ENCODE measurements around the gene CLUH. TPM values are rescaled to one million over a fixed set of nuclear protein-coding genes. Genes with fewer than 3 reads are reported as not detected.

CLUH gene
- polyA plus RNA-seq, 1 of the 3 experiments (the other 2 are of a cell fraction), result 32.2 TPM

- no peak overlapping the region for H3K4me3 ChIP-seq (ENCODE audit: low read depth in 2 of 2, low read length in 1 of 2)
- POLR2A ChIA-PET, result no interaction called here
These were observed 66.6 kb downstream of the CLUH start for GRCh38 chr17:2644971-2645370.

More at GRCh38 chr17:2644971-2645370, 66.6 kb downstream of the CLUH start:
- Histone ChIP-seq H3K9ac (no peak overlapping the region), H3K27ac (ENCODE audit: low read depth in 2 of 2, low read length in 1 of 2) (no peak overlapping the region), H3K9me2 (no peaks in the 10 kb centered on the region), H3K79me2 (ENCODE audit: insufficient read depth) (peaks cover 98% of the 10 kb centered on the region), H3K36me3 (replicated peaks in 1 of 2; ENCODE audit: control insufficient read depth in 1 of 2, insufficient read depth in 2 of 2, low read length in 1 of 2) (peaks cover 11 to 61% of the 10 kb centered on the region in 2 experiments), H2AFZ (ENCODE audit: low read depth) (no peak overlapping the region), H4K20me1 (ENCODE audit: insufficient read depth) (peaks cover 75% of the 10 kb centered on the region), H3K4me2 (no peak overlapping the region), H3K27me3 (ENCODE audit: insufficient read depth) (no peaks in the 10 kb centered on the region), H3K4me1 (ENCODE audit: control insufficient read depth in 1 of 2, insufficient read depth in 2 of 2, low read depth in 1 of 2, low read length in 1 of 2) (no peaks in the 10 kb centered on the region), H3K9me3 (no peaks in the 10 kb centered on the region), H3F3A (replicated peaks; ENCODE audit: insufficient read depth) (peaks cover 23% of the 10 kb centered on the region)
- WGBS (ENCODE audit: low lambda C conversion rate), result 81% methylated on average over 6 of the region's 6 CpGs
- TF ChIP-seq RCOR1 (IDR thresholded peaks at IDR 0.05; ENCODE audit: low read length) (no peak), RAD21 (IDR thresholded peaks at IDR 0.05; ENCODE audit: low read length) (no peak), FOXM1 (IDR thresholded peaks at IDR 0.05; ENCODE audit: low read depth) (no peak), FOSL2 (IDR thresholded peaks at IDR 0.05; ENCODE audit: borderline replicate concordance, low read depth) (no peak), ZBTB33 (IDR thresholded peaks at IDR 0.05; ENCODE audit: borderline replicate concordance, low read depth) (no peak), MEF2A (IDR thresholded peaks at IDR 0.05; ENCODE audit: borderline replicate concordance, low read depth) (no peak), EP300 (IDR thresholded peaks at IDR 0.05; ENCODE audit: borderline replicate concordance in 1 of 2, low read depth in 1 of 2, low read length in 1 of 2) (no peak), RFX5 (IDR thresholded peaks at IDR 0.05; ENCODE audit: low read length) (no peak), PBX3 (IDR thresholded peaks at IDR 0.05) (no peak), POLR2AphosphoS5 (IDR thresholded peaks at IDR 0.05; ENCODE audit: low read depth, low read length) (no peak), CHD2 (IDR thresholded peaks at IDR 0.05; ENCODE audit: low read length, partially characterized antibody) (no peak), EZH2phosphoT487 (IDR thresholded peaks at IDR 0.05; ENCODE audit: borderline replicate concordance, low read depth) (no peak), NFIC (IDR thresholded peaks at IDR 0.05; ENCODE audit: borderline replicate concordance) (no peak), GABPA (IDR thresholded peaks at IDR 0.05; ENCODE audit: low read depth) (no peak), YY1 (IDR thresholded peaks at IDR 0.05; ENCODE audit: low read depth) (no peak), TEAD4 (IDR thresholded peaks at IDR 0.05; ENCODE audit: borderline replicate concordance, insufficient read depth) (no peak), TAF1 (IDR thresholded peaks at IDR 0.05; ENCODE audit: borderline replicate concordance, low read depth, low read length) (no peak), GATA2 (CRISPR knock-in tag; IDR thresholded peaks at IDR 0.05) (no peak)
- no peak for DNase-seq
- CTCF ChIA-PET, result no interaction called here

Small RNAs within 50 kb of the gene (small RNA-seq; reads per million reads assigned to genes)
- gene MIR1253 (0 reads per million in 7 experiments), gene MIR6776 (0 to 0.39 (median 0) reads per million in 7 experiments), gene RN7SL608P (0 reads per million in 7 experiments), gene hsa-mir-1253 (0 reads per million in 7 experiments)

Other genes starting within 250 kb of the CLUH start
- 8.1 and 10.3 TPM in 2 replicates for gene METTL16, start 199.9 kb downstream of the CLUH start, polyA plus RNA-seq (2012; rRNA removed)
- 37.3 and 47.3 TPM in 2 replicates for gene PAFAH1B1, start 118.1 kb downstream of the CLUH start, polyA plus RNA-seq (2012; rRNA removed)
- 0.07 and 0.13 TPM in 2 replicates for gene CCDC92B, start 37.9 kb upstream of the CLUH start, polyA plus RNA-seq (2012; rRNA removed)
- 21.0 and 22.0 TPM in 2 replicates for gene RAP1GAP2, start 84.7 kb upstream of the CLUH start, polyA plus RNA-seq (2012; rRNA removed)

Data from SK-N-SH (cell line).